Liver (tissue), 9 donors: ENCODE data around the gene MFAP3L. TPM values are rescaled to one million over a fixed set of nuclear protein-coding genes. Genes with fewer than 3 reads are reported as not detected.

Source experiments
- DNase-seq: peaks from one replicate; pipeline ENCODE4 v3.0.0-alpha.2; 2017; ENCODE audit warnings: low spot score
- H3K27ac ChIP-seq, 2 donors: one replicate each; pipeline ENCODE4 v1.7.0; 2013; ENCODE audit warnings: inconsistent platforms in 2 of 2, low read length in 2 of 2, control low read depth in 1 of 2, low read depth in 1 of 2, mild to moderate bottlenecking in 1 of 2
- H3K27me3 ChIP-seq, 4 donors: one replicate each; pipeline versions ENCODE4 v1.6.1 to v1.7.0; 2013; ENCODE audit warnings: low read length in 3 of 4, inconsistent platforms in 1 of 4, mild to moderate bottlenecking in 1 of 4, moderate library complexity in 1 of 4; ENCODE audit not compliant: control insufficient read depth in 4 of 4, insufficient read depth in 4 of 4
- H3K36me3 ChIP-seq, 4 donors: one replicate each; pipeline versions ENCODE4 v1.6.1 to v1.7.0; 2013; ENCODE audit warnings: low read length in 3 of 4, mild to moderate bottlenecking in 3 of 4, low read depth in 1 of 4, moderate library complexity in 1 of 4; ENCODE audit not compliant: control insufficient read depth in 4 of 4, insufficient read depth in 3 of 4
- H3K4me1 ChIP-seq, 4 donors: one replicate each; pipeline versions ENCODE4 v1.6.1 to v1.7.0; 2013; ENCODE audit warnings: low read length in 3 of 4, mild to moderate bottlenecking in 3 of 4, moderate library complexity in 1 of 4; ENCODE audit not compliant: control insufficient read depth in 4 of 4, insufficient read depth in 4 of 4
- H3K4me3 ChIP-seq, 3 donors: one replicate each; pipeline versions ENCODE4 v1.6.1 to v1.7.0; 2013; ENCODE audit warnings: low read length in 3 of 3, control low read depth in 1 of 3, low read depth in 1 of 3, mild to moderate bottlenecking in 1 of 3
- H3K9ac ChIP-seq, 2 donors: one replicate each; pipeline ENCODE4 v1.7.0; 2013; ENCODE audit warnings: low read length in 2 of 2, mild to moderate bottlenecking in 2 of 2, moderate library complexity in 2 of 2, control low read depth in 1 of 2, low read depth in 1 of 2
- H3K9me3 ChIP-seq, 4 donors: one replicate each; pipeline versions ENCODE4 v1.6.1 to v1.7.0; 2013; ENCODE audit warnings: low read length in 3 of 4; ENCODE audit not compliant: control insufficient read depth in 4 of 4
- ATF3 ChIP-seq: IDR thresholded peaks from 2 replicates; pipeline ENCODE4 v1.6.1; 2016; ENCODE audit warnings: antibody characterized with exemption
- CTCF ChIP-seq: fragments of 150-350 bp; IDR thresholded peaks from 2 replicates; pipeline ENCODE4 v1.5.1; 2017; ENCODE audit warnings: improper control_type of control experiment, low read depth, low read length; ENCODE audit not compliant: missing input control
- FOXA1 ChIP-seq: IDR thresholded peaks from 2 replicates; pipeline ENCODE4 v1.6.1; 2016; ENCODE audit warnings: antibody characterized with exemption
- FOXA2 ChIP-seq: IDR thresholded peaks from 2 replicates; pipeline ENCODE4 v1.6.1; 2016; ENCODE audit warnings: antibody characterized with exemption
- GABPA ChIP-seq, 2 donors: IDR thresholded peaks in 1 of 2; conservative IDR thresholded peaks in 1 of 2; 2 replicates each; pipeline ENCODE4 v1.6.1; 2016; ENCODE audit warnings: antibody characterized with exemption in 2 of 2, mild to moderate bottlenecking in 1 of 2, moderate library complexity in 1 of 2
- HNF4G ChIP-seq: IDR thresholded peaks from 2 replicates; pipeline ENCODE4 v1.6.1; 2016; ENCODE audit warnings: antibody characterized with exemption
- JUND ChIP-seq, 2 donors: IDR thresholded peaks; 2 replicates each; pipeline ENCODE4 v1.6.1; 2016; ENCODE audit warnings: antibody characterized with exemption in 2 of 2
- MAX ChIP-seq: IDR thresholded peaks from 2 replicates; pipeline ENCODE4 v1.6.1; 2016; ENCODE audit warnings: antibody characterized with exemption
- RAD21 ChIP-seq, 2 donors: IDR thresholded peaks; 2 replicates each; pipeline ENCODE4 v1.6.1; 2016; ENCODE audit warnings: antibody characterized with exemption in 2 of 2, mild to moderate bottlenecking in 2 of 2
- REST ChIP-seq: IDR thresholded peaks from 2 replicates; pipeline ENCODE4 v1.6.1; 2016; ENCODE audit warnings: antibody characterized with exemption, mild to moderate bottlenecking
- RXRA ChIP-seq, 2 donors: IDR thresholded peaks; 2 replicates each; pipeline ENCODE4 v1.6.1; 2017 to 2018; ENCODE audit warnings: antibody characterized with exemption in 2 of 2, mild to moderate bottlenecking in 1 of 2
- SP1 ChIP-seq: IDR thresholded peaks from 2 replicates; pipeline ENCODE4 v1.6.1; 2018; ENCODE audit warnings: antibody characterized with exemption, mild to moderate bottlenecking
- TAF1 ChIP-seq: conservative IDR thresholded peaks from 2 replicates; pipeline ENCODE4 v1.6.1; 2016; ENCODE audit warnings: antibody characterized with exemption, mild to moderate bottlenecking
- YY1 ChIP-seq: IDR thresholded peaks from 2 replicates; pipeline ENCODE4 v1.6.1; 2016; ENCODE audit warnings: antibody characterized with exemption, mild to moderate bottlenecking
- ZBTB33 ChIP-seq: IDR thresholded peaks from 2 replicates; pipeline ENCODE4 v1.6.1; 2016; ENCODE audit warnings: antibody characterized with exemption
- WGBS: extraction: QIAGEN DNeasy Blood & Tissue Kit; methylation state at CpG from one replicate; pipeline ENCODE4 v1.1.7; 2013; 5-methylcytosine and 5-hydroxymethylcytosine counted together
- polyA plus RNA-seq, 2 donors: library from polyadenylated mRNA; stranded (reverse) in 1 of 2; unstranded in 1 of 2; fragments of 200-250 nt in 1 of 2; fragments of >200 nt in 1 of 2; fragmentation: Nextera tagmentation in 1 of 2; extraction: Ambion mirVana in 1 of 2; gene quantifications; one replicate each; pipeline versions ENCODE4 v1.2.1 to v1.2.3, GENCODE V29; 2013 to 2015
- total RNA-seq, 2 donors: library from RNA; depleted of rRNA; stranded (reverse); fragments of >200 nt; gene quantifications; one replicate each; pipeline ENCODE4 v1.2.3, GENCODE V29; 2014
- donor health status: healthy.
- donor health status: healthy.
- donor health status: healthy.
- donor health status: healthy.
- donor health status: healthy.

The MFAP3L gene
- total RNA-seq (100 to 1,000 TPM in 1 of 2 donors, 10 to 100 TPM in 1; 16.5 to 102 TPM), polyA plus RNA-seq (10 to 100 TPM; 18.3 to 18.6 TPM)

- TF ChIP-seq ZBTB33 = no peak
- peak; percentile 16 for TF ChIP-seq CTCF
- H3K36me3 ChIP-seq = peaks cover 0 to 4% (median 0%) of the 10 kb centered on the region in 4 donors
- peak within 1 kb of the TSS; percentile 77 to 93 (median 88) for H3K4me3 ChIP-seq
- DNase-seq = peak; percentile 91
- H3K9ac ChIP-seq = peak within 1 kb of the TSS; percentile 84 to 93
- H3K4me1 ChIP-seq = peaks cover 0 to 22% (median 7%) of the 10 kb centered on the region in 4 donors
- under 1% methylated on average over 86 of the region's 86 CpGs for WGBS
- H3K27ac ChIP-seq = peak within 1 kb of the TSS; percentile 73 to 90
- H3K9me3 ChIP-seq = no peaks in the 10 kb centered on the region
- no peaks in the 10 kb centered on the region for H3K27me3 ChIP-seq
Measured at GRCh38 chr4:170026253-170027021, at the start of gene MFAP3L. MFAP3L (minus strand) TSS chr4:170026395; CDS start chr4:170005877, 20,518 bp downstream.

- H3K36me3 ChIP-seq = peaks cover 0 to 12% (median 5%) of the 10 kb centered on the region in 4 donors
- no peaks in the 10 kb centered on the region for H3K9me3 ChIP-seq
- no peak overlapping the region for H3K27ac ChIP-seq
- H3K9ac ChIP-seq = no peak overlapping the region
- TF ChIP-seq JUND (IDR thresholded peaks at IDR 0.05) (no peak), FOXA1 (no peak), MAX (no peak), HNF4G (no peak)
- H3K27me3 ChIP-seq = no peaks in the 10 kb centered on the region
- peaks cover 3 to 29% (median 11%) of the 10 kb centered on the region in 4 donors for H3K4me1 ChIP-seq
- DNase-seq = no peak
- WGBS = 96% methylated on average over 6 of the region's 6 CpGs
- no peak overlapping the region for H3K4me3 ChIP-seq
Measured at GRCh38 chr4:170071196-170071595, 45.0 kb upstream of the MFAP3L start.

GRCh38 chr4:170068438-170069128, 42.4 kb upstream of the MFAP3L start:
- no peak for DNase-seq
- Histone ChIP-seq H3K4me1 (peaks cover 4 to 35% (median 14%) of the 10 kb centered on the region in 4 donors), H3K4me3 (no peak overlapping the region), H3K9me3 (no peaks in the 10 kb centered on the region), H3K27ac (peak overlapping the region; percentile 54 to 61), H3K36me3 (peaks cover 0 to 5% (median 1%) of the 10 kb centered on the region in 4 donors), H3K27me3 (no peaks in the 10 kb centered on the region), H3K9ac (peak overlapping the region in 1 of 2 donors; percentile 39)
- WGBS = 44% methylated on average over 8 of the region's 8 CpGs
- TF ChIP-seq YY1 = peak; percentile 21
- peak; percentile 5 to 18 for TF ChIP-seq RAD21 (IDR thresholded peaks at IDR 0.05)
- peak in 1 of 2 donors; percentile 67 for TF ChIP-seq RXRA (IDR thresholded peaks at IDR 0.05)
- TF ChIP-seq SP1 = peak; percentile 31
- no peak for TF ChIP-seq TAF1
- TF ChIP-seq REST = no peak
- peak; percentile 37 for TF ChIP-seq HNF4G
- no peak for TF ChIP-seq JUND (IDR thresholded peaks at IDR 0.05)
- TF ChIP-seq FOXA1 = no peak
- no peak for TF ChIP-seq MAX
- TF ChIP-seq FOXA2 = no peak
- no peak for TF ChIP-seq ATF3
- no peak for TF ChIP-seq GABPA (IDR thresholded peaks at IDR 0.05 in 1 of 2, conservative IDR thresholded peaks at IDR 0.05 in 1 of 2)
